Natural killer cell (primary cell): ENCODE measurements around the gene TM4SF4. TPM values are rescaled to one million over a fixed set of nuclear protein-coding genes. Genes with fewer than 3 reads are reported as not detected.

Experiments used
- ATAC-seq, 3 donors: fragments of 150-1000 bp in 2 of 3; fragments of 200-7000 bp in 1 of 3; cut with Tn5 transposase; 1 replicate in 1 of 3; 2 replicates in 2 of 3; pipeline ENCODE4 v1.10.0; 2021; ENCODE audit warnings: mild to moderate bottlenecking in 2 of 3, moderate library complexity in 2 of 3
- DNase-seq, 2 donors: peaks; one replicate each; pipeline versions ENCODE4 v3.0.0 to v3.0.0-alpha.2; 2013 to 2021; ENCODE audit warnings: mixed read lengths in 1 of 2
- H3K27ac ChIP-seq: one replicate; pipeline ENCODE4 v1.5.1; 2013; ENCODE audit warnings: mild to moderate bottlenecking, low read length
- H3K27me3 ChIP-seq: one replicate; pipeline ENCODE4 v1.6.1; 2013; ENCODE audit warnings: low read length; ENCODE audit not compliant: control insufficient read depth, insufficient read depth
- H3K36me3 ChIP-seq: one replicate; pipeline ENCODE4 v1.6.1; 2013; ENCODE audit warnings: low read length; ENCODE audit not compliant: control insufficient read depth, insufficient read depth
- H3K4me1 ChIP-seq: one replicate; pipeline ENCODE4 v1.6.1; 2013; ENCODE audit warnings: low read length; ENCODE audit not compliant: control insufficient read depth, insufficient read depth
- H3K4me3 ChIP-seq: one replicate; pipeline ENCODE4 v1.5.1; 2013; ENCODE audit warnings: low read length
- H3K9me3 ChIP-seq: one replicate; pipeline ENCODE4 v1.6.1; 2013; ENCODE audit warnings: low read length; ENCODE audit not compliant: control insufficient read depth, insufficient read depth
- H3K27ac Mint-ChIP-seq, 2 donors: one replicate each; pipeline ENCODE4 v1.8.0; 2022; ENCODE audit warnings: mild to moderate bottlenecking in 2 of 2, mixed read lengths in 2 of 2, moderate library complexity in 1 of 2
- H3K27me3 Mint-ChIP-seq, 2 donors: one replicate each; pipeline ENCODE4 v1.8.0; 2022; ENCODE audit warnings: low read depth in 2 of 2, mixed read lengths in 2 of 2
- H3K36me3 Mint-ChIP-seq: one replicate; pipeline ENCODE4 v1.8.0; 2022; ENCODE audit warnings: mixed read lengths
- H3K4me1 Mint-ChIP-seq, 2 donors: one replicate each; pipeline ENCODE4 v1.8.0; 2022; ENCODE audit warnings: mixed read lengths in 2 of 2
- H3K4me3 Mint-ChIP-seq: one replicate; pipeline ENCODE4 v1.8.0; 2022; ENCODE audit warnings: mild to moderate bottlenecking, moderate library complexity, mixed read lengths
- H3K9me3 Mint-ChIP-seq, 2 donors: one replicate each; pipeline ENCODE4 v1.8.0; 2022; ENCODE audit warnings: mixed read lengths in 2 of 2
- WGBS: methylation state at CpG from one replicate; pipeline ENCODE4 v1.1.7; 2013; ENCODE audit warnings: missing lambda C conversion rate; ENCODE audit not compliant: insufficient coverage; 5-methylcytosine and 5-hydroxymethylcytosine counted together
- intact Hi-C: fragments of 100-400 bp; cut with micrococcal nuclease; formaldehyde crosslinking; loops from one replicate; pipeline ENCODE4 v1.14.2; 2022
- total RNA-seq, 4 donors: library from RNA; stranded (reverse); fragments of 120-200 nt in 1 of 4; gene quantifications; one replicate each; pipeline versions ENCODE4 v1.2.3 to v1.2.4, GENCODE V29; 2013 to 2022
- TF ChIP-seq, protein P1 (sequence below): fragments of 200-600 bp; IDR thresholded peaks from one replicate; pipeline ENCODE4 v1.8.0; 2022; ENCODE audit warnings: antibody characterized with exemption

The TM4SF4 gene
- total RNA-seq, 3 donors from 2014 or later (not counting 1 experiment from before 2014, with no cell fraction given) = not detected

DNA sequence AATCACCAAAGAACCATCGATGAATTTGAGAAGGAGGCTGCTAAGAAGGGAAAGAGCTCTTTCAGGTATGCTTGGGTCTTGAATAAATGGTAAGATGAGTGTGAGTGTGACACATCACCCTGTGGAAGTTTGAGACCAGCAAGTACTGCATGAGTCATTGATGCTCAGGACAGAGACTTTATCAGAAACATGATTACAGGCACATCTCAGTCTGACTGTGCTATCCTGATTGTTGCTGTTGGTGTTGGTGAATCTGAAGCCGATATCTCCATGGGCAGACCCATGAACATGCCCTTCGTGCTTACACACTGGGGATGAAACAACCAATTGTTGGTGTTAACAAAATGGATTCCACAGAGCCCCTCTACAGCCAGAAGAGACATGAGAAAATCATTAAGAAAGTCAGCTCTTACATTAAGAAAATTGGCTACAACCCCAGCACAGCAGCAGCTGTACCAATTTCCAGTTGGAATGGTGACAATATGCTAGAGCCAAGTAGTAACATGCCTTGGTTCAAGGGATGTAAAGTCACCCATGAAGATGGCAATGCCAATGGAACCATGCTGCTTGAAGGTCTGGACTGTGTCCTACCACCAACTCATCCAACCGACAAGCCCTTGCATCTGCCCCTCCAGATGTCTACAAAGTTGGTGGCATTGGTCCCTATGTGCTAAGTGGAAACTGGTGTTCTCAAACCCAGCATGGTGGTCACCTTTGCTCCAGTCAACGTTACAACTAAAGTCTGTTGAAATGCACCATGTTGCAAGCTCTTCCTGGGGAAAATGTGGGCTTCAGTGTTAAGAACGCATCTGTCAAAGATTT is 20.5 kb downstream of the TM4SF4 start:
- Histone ChIP-seq H3K27ac (no peak overlapping the region), H3K4me3 (no peak overlapping the region), H3K9me3 (no peaks in the 10 kb centered on the region), H3K4me1 (no peaks in the 10 kb centered on the region), H3K36me3 (no peaks in the 10 kb centered on the region), H3K27me3 (no peaks in the 10 kb centered on the region)
- intact Hi-C loops = loop anchor here (1.0 kb wide), 1 partner anchor 222 kb away; no protein-coding TSS in a partner anchor
- Mint-ChIP-seq H3K4me3 (no peak overlapping the region), H3K9me3 (no peaks in the 10 kb centered on the region), H3K36me3 (no peaks in the 10 kb centered on the region), H3K27ac (no peak overlapping the region), H3K27me3 (peaks cover 15 to 37% of the 10 kb centered on the region in 2 donors), H3K4me1 (no peaks in the 10 kb centered on the region)
- 83% methylated on average over 6 of the region's 6 CpGs for WGBS
- TF ChIP-seq, protein P1, sequence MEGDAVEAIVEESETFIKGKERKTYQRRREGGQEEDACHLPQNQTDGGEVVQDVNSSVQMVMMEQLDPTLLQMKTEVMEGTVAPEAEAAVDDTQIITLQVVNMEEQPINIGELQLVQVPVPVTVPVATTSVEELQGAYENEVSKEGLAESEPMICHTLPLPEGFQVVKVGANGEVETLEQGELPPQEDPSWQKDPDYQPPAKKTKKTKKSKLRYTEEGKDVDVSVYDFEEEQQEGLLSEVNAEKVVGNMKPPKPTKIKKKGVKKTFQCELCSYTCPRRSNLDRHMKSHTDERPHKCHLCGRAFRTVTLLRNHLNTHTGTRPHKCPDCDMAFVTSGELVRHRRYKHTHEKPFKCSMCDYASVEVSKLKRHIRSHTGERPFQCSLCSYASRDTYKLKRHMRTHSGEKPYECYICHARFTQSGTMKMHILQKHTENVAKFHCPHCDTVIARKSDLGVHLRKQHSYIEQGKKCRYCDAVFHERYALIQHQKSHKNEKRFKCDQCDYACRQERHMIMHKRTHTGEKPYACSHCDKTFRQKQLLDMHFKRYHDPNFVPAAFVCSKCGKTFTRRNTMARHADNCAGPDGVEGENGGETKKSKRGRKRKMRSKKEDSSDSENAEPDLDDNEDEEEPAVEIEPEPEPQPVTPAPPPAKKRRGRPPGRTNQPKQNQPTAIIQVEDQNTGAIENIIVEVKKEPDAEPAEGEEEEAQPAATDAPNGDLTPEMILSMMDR = no peak
- DNase-seq (no peak), ATAC-seq (no peak)

DNA sequence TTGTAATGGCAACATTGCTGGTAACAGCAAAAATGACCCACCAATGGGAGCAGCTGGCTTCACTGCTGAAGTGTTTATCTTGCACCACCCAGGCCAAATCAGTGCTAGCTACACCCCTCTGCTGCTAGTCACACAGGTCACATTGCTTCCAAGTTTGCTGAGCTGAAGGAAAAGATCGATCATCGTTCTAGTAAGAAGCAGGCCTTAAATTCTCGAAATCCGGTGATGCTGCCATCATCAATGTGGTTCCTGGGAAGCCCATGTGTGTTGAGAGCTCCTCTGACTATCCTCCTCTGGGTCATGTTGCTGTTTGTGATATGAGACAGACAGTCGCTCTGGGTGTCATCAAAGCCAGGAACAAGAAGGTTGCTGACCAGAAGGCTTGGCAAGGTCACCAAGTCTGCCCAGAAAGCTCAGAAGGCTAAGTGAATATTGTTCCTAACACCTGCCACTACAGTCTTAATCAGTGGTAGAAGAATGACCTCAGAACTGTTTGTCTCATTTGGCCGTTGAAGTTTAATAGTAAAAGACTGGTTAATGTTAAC is 21.2 kb downstream of the TM4SF4 start:
- H3K36me3 Mint-ChIP-seq = no peaks in the 10 kb centered on the region
- H3K4me3 Mint-ChIP-seq = no peak overlapping the region
- no peaks in the 10 kb centered on the region for H3K4me1 ChIP-seq
- H3K27ac ChIP-seq = no peak overlapping the region
- intact Hi-C loops = no loop called here
- 85% methylated on average over 6 of the region's 6 CpGs for WGBS
- DNase-seq = no peak
- ATAC-seq = no peak
- H3K27me3 ChIP-seq = no peaks in the 10 kb centered on the region
- no peak overlapping the region for H3K27ac Mint-ChIP-seq
- H3K9me3 Mint-ChIP-seq = no peaks in the 10 kb centered on the region
- no peak overlapping the region for H3K4me3 ChIP-seq
- H3K36me3 ChIP-seq = no peaks in the 10 kb centered on the region
- peaks cover 12 to 31% of the 10 kb centered on the region in 2 donors for H3K27me3 Mint-ChIP-seq
- TF ChIP-seq, protein P1 = no peak
- H3K4me1 Mint-ChIP-seq = no peaks in the 10 kb centered on the region
- H3K9me3 ChIP-seq = no peaks in the 10 kb centered on the region

DNA sequence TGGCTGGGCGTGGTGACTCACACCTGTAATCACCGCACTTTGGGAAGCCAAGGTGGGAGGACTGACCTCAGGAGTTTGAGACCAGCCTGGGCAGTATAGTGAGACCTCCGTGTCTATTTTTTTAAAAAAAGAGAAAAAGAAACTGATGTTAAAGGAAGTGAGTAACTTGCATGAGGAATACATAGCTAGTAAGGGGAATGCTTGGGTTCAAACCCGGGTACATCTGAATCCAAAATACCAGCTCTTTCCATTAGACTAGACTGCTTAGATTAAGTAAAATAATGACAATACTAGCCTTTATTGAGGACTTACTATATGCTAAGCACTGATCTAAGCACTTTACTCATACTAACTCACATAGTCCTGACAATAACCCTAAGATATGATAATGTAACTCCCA is 22.4 kb downstream of the TM4SF4 start:
- no peak overlapping the region for H3K27ac ChIP-seq
- H3K27me3 ChIP-seq = no peaks in the 10 kb centered on the region
- no peaks in the 10 kb centered on the region for H3K4me1 Mint-ChIP-seq
- no peak for DNase-seq
- no peak overlapping the region for H3K4me3 ChIP-seq
- intact Hi-C loops = no loop called here
- 86% methylated on average over 3 of the region's 4 CpGs for WGBS
- H3K4me3 Mint-ChIP-seq = no peak overlapping the region
- ATAC-seq = no peak
- peaks cover 12 to 34% of the 10 kb centered on the region in 2 donors for H3K27me3 Mint-ChIP-seq
- no peaks in the 10 kb centered on the region for H3K9me3 Mint-ChIP-seq
- H3K27ac Mint-ChIP-seq = no peak overlapping the region
- TF ChIP-seq, protein P1 = no peak
- no peaks in the 10 kb centered on the region for H3K4me1 ChIP-seq
- no peaks in the 10 kb centered on the region for H3K36me3 Mint-ChIP-seq
- no peaks in the 10 kb centered on the region for H3K36me3 ChIP-seq
- H3K9me3 ChIP-seq = no peaks in the 10 kb centered on the region
